SU-DHL-6 (cell line): ENCODE results near the gene CLCN7.

ENCODE experiments used
- H2AFZ ChIP-seq: fragments of 200-600 bp; sonication (generic); 2 replicates; pipeline ENCODE4 v1.6.1; 2014; ENCODE audit warnings: low read depth, mild to moderate bottlenecking, moderate library complexity, mixed read lengths, antibody characterized with exemption, low read length; ENCODE audit not compliant: severe bottlenecking
- H3F3A ChIP-seq: fragments of 200-600 bp; shearing (Covaris generic); 2 replicates; pipeline ENCODE4 v1.6.0; 2016; ENCODE audit warnings: antibody characterized with exemption, mild to moderate bottlenecking; ENCODE audit not compliant: insufficient read depth
- H3K27ac ChIP-seq: fragments of 200-600 bp; sonication (generic); 2 replicates; pipeline ENCODE4 v1.5.1; 2016; ENCODE audit warnings: low read depth, mild to moderate bottlenecking, low read length, moderate library complexity, mixed read lengths
- H3K27me3 ChIP-seq: fragments of 200-600 bp; sonication (generic), shearing (Covaris generic); 2 replicates; pipeline ENCODE4 v1.6.0; 2014; ENCODE audit warnings: mild to moderate bottlenecking, low read length
- H3K36me3 ChIP-seq: fragments of 200-600 bp; sonication (generic); 2 replicates; pipeline ENCODE4 v1.6.1; 2014; ENCODE audit warnings: mild to moderate bottlenecking, low read length, mixed read lengths
- H3K4me2 ChIP-seq: fragments of 300-600, 200-600 bp; shearing (Covaris generic), sonication (generic); 2 replicates; pipeline ENCODE4 v1.6.0; 2014; ENCODE audit warnings: low read length, low read depth, mild to moderate bottlenecking; ENCODE audit not compliant: poor library complexity, severe bottlenecking
- H3K4me3 ChIP-seq: fragments of 200-600 bp; sonication (generic); 2 replicates; pipeline ENCODE4 v1.5.1; 2014; ENCODE audit warnings: antibody characterized with exemption, low read length, mild to moderate bottlenecking, mixed read lengths; ENCODE audit not compliant: insufficient read depth, poor library complexity, severe bottlenecking
- H3K79me2 ChIP-seq: fragments of 200-600 bp; sonication (generic); 2 replicates; pipeline ENCODE4 v1.6.1; 2014; ENCODE audit warnings: mild to moderate bottlenecking, low read length, moderate library complexity; ENCODE audit not compliant: insufficient read depth
- H3K9ac ChIP-seq: fragments of 200-600 bp; sonication (generic); 2 replicates; pipeline ENCODE4 v1.7.0; 2014; ENCODE audit warnings: mild to moderate bottlenecking, low read length
- H3K9me2 ChIP-seq: fragments of 200-600 bp; sonication (generic); replicated peaks from 2 replicates; pipeline ENCODE4 v1.6.1; 2014; ENCODE audit warnings: low read length; ENCODE audit not compliant: insufficient read depth
- H3K9me3 ChIP-seq: fragments of 200-600 bp; sonication (generic); 2 replicates; pipeline ENCODE4 v1.6.1; 2014; ENCODE audit warnings: low read length, mixed read lengths; ENCODE audit not compliant: insufficient read depth
- H4K20me1 ChIP-seq: fragments of 200-600 bp; sonication (generic); 2 replicates; pipeline ENCODE4 v1.6.1; 2014; ENCODE audit warnings: low read depth, mild to moderate bottlenecking, antibody characterized with exemption, low read length, moderate library complexity, mixed read lengths
- CTCF ChIP-seq: fragments of 200-600 bp; sonication (generic); IDR thresholded peaks from one replicate; pipeline ENCODE4 v1.5.1; 2017; ENCODE audit warnings: antibody characterized with exemption, mild to moderate bottlenecking, low read length, moderate library complexity; ENCODE audit not compliant: insufficient read depth, poor library complexity, severe bottlenecking
- EZH2phosphoT487 ChIP-seq: fragments of 200-600 bp; sonication (generic), shearing (Covaris generic); conservative IDR thresholded peaks from 2 replicates; pipeline ENCODE4 v1.6.1; 2018; ENCODE audit warnings: mild to moderate bottlenecking, antibody characterized with exemption, low read length, moderate library complexity, mixed read lengths

Gene CLCN7

GRCh38 chr16:1436731-1437355 lies 38.0 kb downstream of the CLCN7 start:
- Histone ChIP-seq H4K20me1 (no peaks in the 10 kb centered on the region), H3K4me2 (no peak overlapping the region), H3K27ac (no peak overlapping the region), H2AFZ (no peak overlapping the region), H3F3A (no peaks in the 10 kb centered on the region), H3K9ac (no peak overlapping the region), H3K27me3 (no peaks in the 10 kb centered on the region), H3K9me2 (no peaks in the 10 kb centered on the region), H3K36me3 (no peaks in the 10 kb centered on the region), H3K79me2 (no peaks in the 10 kb centered on the region), H3K4me3 (no peak overlapping the region), H3K9me3 (no peaks in the 10 kb centered on the region)
- TF ChIP-seq EZH2phosphoT487 (no peak), CTCF (no peak)

- H3K4me2 ChIP-seq = no peak overlapping the region
- no peak overlapping the region for H2AFZ ChIP-seq
- H3K27ac ChIP-seq = no peak overlapping the region
- TF ChIP-seq CTCF (no peak), EZH2phosphoT487 (no peak)
- H3K4me3 ChIP-seq = no peak overlapping the region
- H4K20me1 ChIP-seq = no peaks in the 10 kb centered on the region
- H3K79me2 ChIP-seq = no peaks in the 10 kb centered on the region
- no peaks in the 10 kb centered on the region for H3F3A ChIP-seq
- H3K9ac ChIP-seq = no peak overlapping the region
- H3K27me3 ChIP-seq = no peaks in the 10 kb centered on the region
- no peaks in the 10 kb centered on the region for H3K9me2 ChIP-seq
- no peaks in the 10 kb centered on the region for H3K36me3 ChIP-seq
- no peaks in the 10 kb centered on the region for H3K9me3 ChIP-seq
Measured at GRCh38 chr16:1435921-1436697, 38.7 kb downstream of the CLCN7 start.

GRCh38 chr16:1434644-1435592 lies 39.9 kb downstream of the CLCN7 start:
- H3K36me3 ChIP-seq = no peaks in the 10 kb centered on the region
- H3K4me2 ChIP-seq = no peak overlapping the region
- H3K27me3 ChIP-seq = no peaks in the 10 kb centered on the region
- H2AFZ ChIP-seq = no peak overlapping the region
- H3K9me2 ChIP-seq = no peaks in the 10 kb centered on the region
- H3K9me3 ChIP-seq = no peaks in the 10 kb centered on the region
- H3K4me3 ChIP-seq = no peak overlapping the region
- H3F3A ChIP-seq = no peaks in the 10 kb centered on the region
- no peak for TF ChIP-seq CTCF
- TF ChIP-seq EZH2phosphoT487 = no peak
- no peaks in the 10 kb centered on the region for H3K79me2 ChIP-seq
- no peak overlapping the region for H3K9ac ChIP-seq
- H3K27ac ChIP-seq = no peak overlapping the region
- no peaks in the 10 kb centered on the region for H4K20me1 ChIP-seq
